Esophagus (tissue), 2 donors: ENCODE data around the gene STX4. TPM values are rescaled to one million over a fixed set of nuclear protein-coding genes. Genes with fewer than 3 reads are reported as not detected.
A peak's percentile ranks its signal among the peaks of the same experiment; 100 is the strongest.

Source experiments
- H3K27ac ChIP-seq, 2 donors: one replicate each; pipeline ENCODE4 v1.5.1; 2013; ENCODE audit warnings: low read depth in 2 of 2, mild to moderate bottlenecking in 2 of 2, inconsistent platforms in 1 of 2, low read length in 1 of 2, moderate library complexity in 1 of 2
- H3K27me3 ChIP-seq, 2 donors: one replicate each; pipeline ENCODE4 v1.6.1; 2013; ENCODE audit warnings: low read length in 2 of 2, control low read depth in 1 of 2, mild to moderate bottlenecking in 1 of 2; ENCODE audit not compliant: insufficient read depth in 2 of 2, control insufficient read depth in 1 of 2
- H3K36me3 ChIP-seq, 2 donors: one replicate each; pipeline ENCODE4 v1.6.1; 2013; ENCODE audit warnings: low read length in 1 of 2; ENCODE audit not compliant: control insufficient read depth in 2 of 2, insufficient read depth in 2 of 2
- H3K4me1 ChIP-seq, 2 donors: one replicate each; pipeline ENCODE4 v1.6.1; 2013; ENCODE audit warnings: low read length in 1 of 2; ENCODE audit not compliant: control insufficient read depth in 2 of 2, insufficient read depth in 2 of 2
- H3K4me3 ChIP-seq, 2 donors: one replicate each; pipeline ENCODE4 v1.5.1; 2013; ENCODE audit warnings: low read length in 2 of 2, mild to moderate bottlenecking in 2 of 2, low read depth in 1 of 2, moderate library complexity in 1 of 2
- H3K9me3 ChIP-seq, 2 donors: one replicate each; pipeline ENCODE4 v1.6.1; 2013; ENCODE audit warnings: mild to moderate bottlenecking in 2 of 2, low read depth in 1 of 2, low read length in 1 of 2, moderate library complexity in 1 of 2; ENCODE audit not compliant: control insufficient read depth in 2 of 2, insufficient read depth in 1 of 2
- WGBS, 2 donors: extraction: QIAGEN DNeasy Blood & Tissue Kit; methylation state at CpG; one replicate each; pipeline ENCODE4 v1.1.7; 2013; 5-methylcytosine and 5-hydroxymethylcytosine counted together
- polyA plus RNA-seq, 2 donors: library from polyadenylated mRNA; stranded (reverse); fragments of 200-250 nt; gene quantifications; one replicate each; pipeline ENCODE4 v1.2.3, GENCODE V29; 2013
- donor health status: healthy with polysubstance abuse.
- donor health status: Bipolar disorder and iron deficiency.

STX4 gene
- polyA plus RNA-seq, 2 donors, result 49.7 to 54.1 TPM

DNA sequence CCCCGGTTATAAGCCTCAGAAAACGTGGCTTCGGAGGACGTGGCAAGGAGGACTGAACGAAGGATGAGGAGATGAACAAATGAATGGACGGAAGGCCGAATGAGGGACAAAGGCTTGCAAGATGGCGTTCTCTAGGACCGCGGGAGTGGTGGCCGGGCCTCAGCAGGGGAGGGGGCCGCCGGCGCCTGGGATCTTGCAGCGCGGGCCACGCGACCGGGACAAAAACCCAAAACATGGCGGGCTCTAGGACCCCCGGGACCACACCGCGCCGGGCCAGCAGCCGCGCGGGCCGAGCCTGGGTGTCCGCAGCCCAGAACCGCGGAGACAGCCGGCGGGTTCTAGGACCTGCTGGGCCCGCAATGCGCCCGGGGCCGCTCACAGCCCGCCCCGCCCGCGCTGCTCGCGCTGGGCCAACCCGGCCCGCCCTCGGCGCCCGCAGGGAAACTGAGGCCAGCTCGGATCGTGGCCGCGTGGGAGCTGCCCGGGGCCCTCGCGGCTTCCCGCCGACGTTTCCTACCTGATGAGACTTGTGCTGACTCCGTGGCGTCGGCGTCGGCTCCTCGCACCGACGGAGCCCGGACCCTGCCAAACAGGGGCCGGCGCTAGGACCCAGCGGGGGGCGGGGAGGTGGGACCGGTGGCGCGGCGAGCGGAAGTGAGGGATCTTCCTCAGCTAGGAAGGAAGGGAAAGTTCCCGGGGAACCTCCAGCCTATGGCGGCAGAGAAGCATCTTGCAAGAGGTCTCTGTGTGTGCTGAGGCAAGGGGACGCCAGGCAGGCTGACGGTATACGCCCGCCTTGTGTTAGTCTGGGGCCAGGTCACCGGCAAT, 40.0 kb downstream of the STX4 start:
- H3K27me3 ChIP-seq, result no peaks in the 10 kb centered on the region
- H3K36me3 ChIP-seq, result peaks cover 15 to 20% of the 10 kb centered on the region in 2 donors
- WGBS, 2 donors, result 0% methylated on average over 83 of the region's 83 CpGs
- peak overlapping the region; percentile 88 to 96 for H3K4me3 ChIP-seq
- H3K27ac ChIP-seq, result peak overlapping the region; percentile 95 to 96
- H3K4me1 ChIP-seq, result peaks cover 0 to 5% of the 10 kb centered on the region in 2 donors
- H3K9me3 ChIP-seq, result no peaks in the 10 kb centered on the region

DNA sequence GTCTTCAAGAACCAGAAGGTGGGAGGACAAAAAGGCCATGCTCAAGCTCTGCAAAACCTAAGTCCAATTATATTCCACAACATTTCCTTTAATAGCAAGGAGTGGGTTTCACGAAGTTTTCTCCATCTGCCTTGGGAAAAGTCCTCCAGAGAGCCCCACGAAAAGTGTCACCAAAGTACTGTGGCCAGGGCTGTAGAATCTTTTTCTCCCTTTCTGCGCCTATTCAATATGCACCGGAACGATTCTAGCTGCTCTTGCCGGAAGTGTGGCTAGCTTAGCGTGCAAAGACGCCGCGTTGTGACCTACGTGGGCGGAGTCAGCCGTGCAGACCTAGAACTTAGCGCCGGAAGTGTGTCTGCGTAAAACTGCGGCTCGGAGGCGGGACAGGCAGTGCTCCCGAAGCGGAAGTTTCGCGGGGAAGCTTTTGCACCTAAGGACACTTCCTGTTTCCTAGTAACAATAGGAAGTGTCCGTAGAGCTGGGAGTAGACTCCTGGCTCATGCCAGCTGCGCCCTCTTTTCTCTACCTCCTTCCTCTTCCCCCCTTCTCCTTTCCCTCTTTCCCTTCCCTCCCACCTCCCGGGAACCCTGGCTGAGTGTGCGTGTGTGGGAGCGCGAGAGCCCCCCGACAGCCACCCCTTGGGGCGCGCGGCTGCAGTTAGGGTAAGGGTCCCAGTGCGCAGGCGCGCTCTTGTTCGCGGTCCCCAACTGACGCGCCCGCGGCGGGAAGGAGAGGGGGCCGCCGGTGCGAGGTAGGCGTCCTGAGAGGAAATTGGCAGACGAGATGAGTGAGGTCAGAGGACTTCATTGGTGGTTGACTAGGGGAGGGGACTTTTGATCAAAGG, 40.8 kb downstream of the STX4 start, which contains the start of the genes ZNF646 and ZNF668:
Gene ZNF646 (plus strand): TSS at position 453 of the 844 bp plus-strand sequence. CDS start 1,903 bp downstream, outside the sequence.
Gene ZNF668 (minus strand): TSS at position 271 of the 844 bp plus-strand sequence. CDS start 9,781 bp downstream, outside the sequence.
- Histone ChIP-seq H3K36me3 (peaks cover 15 to 28% of the 10 kb centered on the region in 2 donors), H3K4me3 (peak within 1 kb of the TSS; percentile 88 to 96), H3K27ac (peak within 1 kb of the TSS; percentile 95 to 96), H3K9me3 (no peaks in the 10 kb centered on the region), H3K4me1 (peaks cover 0 to 5% of the 10 kb centered on the region in 2 donors), H3K27me3 (no peaks in the 10 kb centered on the region)
- WGBS, 2 donors, result 0% methylated on average over 48 of the region's 48 CpGs

DNA sequence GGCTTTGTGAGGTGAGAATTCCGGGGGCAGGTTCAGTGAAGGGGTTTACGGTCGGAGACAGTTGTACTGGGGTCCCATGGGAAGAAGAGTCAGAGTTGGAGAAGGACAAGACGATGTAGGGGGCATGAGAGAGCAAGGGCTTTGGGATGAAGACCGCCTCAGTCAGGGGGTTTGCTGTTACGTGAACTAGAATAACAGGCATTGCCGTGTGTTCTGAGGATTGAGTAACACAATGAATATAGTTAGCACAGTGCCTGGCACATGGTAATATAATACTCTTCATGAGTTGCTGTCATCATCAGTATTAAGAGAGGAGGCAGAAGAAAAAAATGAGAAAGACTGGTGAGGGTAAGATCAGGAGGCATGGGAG, 41.4 kb downstream of the STX4 start:
- H3K27ac ChIP-seq, result peak overlapping the region; percentile 94 to 95
- peak overlapping the region; percentile 88 to 96 for H3K4me3 ChIP-seq
- no peaks in the 10 kb centered on the region for H3K27me3 ChIP-seq
- peaks cover 0 to 5% of the 10 kb centered on the region in 2 donors for H3K4me1 ChIP-seq
- 1% methylated on average over 7 of the region's 7 CpGs for WGBS, 2 donors
- H3K36me3 ChIP-seq, result peaks cover 15 to 29% of the 10 kb centered on the region in 2 donors
- no peaks in the 10 kb centered on the region for H3K9me3 ChIP-seq

- H3K27ac ChIP-seq, result no peak overlapping the region
- H3K4me1 ChIP-seq, result peaks cover 0 to 5% of the 10 kb centered on the region in 2 donors
- no peaks in the 10 kb centered on the region for H3K9me3 ChIP-seq
- WGBS, 2 donors, result 67 to 71% methylated on average over 16 of the region's 16 CpGs
- H3K27me3 ChIP-seq, result no peaks in the 10 kb centered on the region
- peaks cover 15 to 44% of the 10 kb centered on the region in 2 donors for H3K36me3 ChIP-seq
- H3K4me3 ChIP-seq, result no peak overlapping the region
Observed at GRCh38 chr16:31076319-31076718, 43.0 kb downstream of the STX4 start.

- peaks cover 15 to 44% of the 10 kb centered on the region in 2 donors for H3K36me3 ChIP-seq
- 96% methylated on average over 13 of the region's 13 CpGs for WGBS, 2 donors
Observed at GRCh38 chr16:31077024-31077423, 43.7 kb downstream of the STX4 start.

GRCh38 chr16:31077592-31078396, 44.4 kb downstream of the STX4 start:
- Histone ChIP-seq H3K27me3 (no peaks in the 10 kb centered on the region), H3K4me3 (no peak overlapping the region), H3K27ac (no peak overlapping the region), H3K4me1 (peaks cover 0 to 5% of the 10 kb centered on the region in 2 donors), H3K36me3 (peaks cover 15 to 50% of the 10 kb centered on the region in 2 donors), H3K9me3 (no peaks in the 10 kb centered on the region)
- 93 to 95% methylated on average over 30 of the region's 30 CpGs for WGBS, 2 donors

More at GRCh38 chr16:31077024-31077423, 43.7 kb downstream of the STX4 start:
- Histone ChIP-seq H3K27me3 (no peaks in the 10 kb centered on the region), H3K4me3 (no peak overlapping the region), H3K27ac (no peak overlapping the region), H3K4me1 (peaks cover 0 to 5% of the 10 kb centered on the region in 2 donors), H3K9me3 (no peaks in the 10 kb centered on the region)

DNA sequence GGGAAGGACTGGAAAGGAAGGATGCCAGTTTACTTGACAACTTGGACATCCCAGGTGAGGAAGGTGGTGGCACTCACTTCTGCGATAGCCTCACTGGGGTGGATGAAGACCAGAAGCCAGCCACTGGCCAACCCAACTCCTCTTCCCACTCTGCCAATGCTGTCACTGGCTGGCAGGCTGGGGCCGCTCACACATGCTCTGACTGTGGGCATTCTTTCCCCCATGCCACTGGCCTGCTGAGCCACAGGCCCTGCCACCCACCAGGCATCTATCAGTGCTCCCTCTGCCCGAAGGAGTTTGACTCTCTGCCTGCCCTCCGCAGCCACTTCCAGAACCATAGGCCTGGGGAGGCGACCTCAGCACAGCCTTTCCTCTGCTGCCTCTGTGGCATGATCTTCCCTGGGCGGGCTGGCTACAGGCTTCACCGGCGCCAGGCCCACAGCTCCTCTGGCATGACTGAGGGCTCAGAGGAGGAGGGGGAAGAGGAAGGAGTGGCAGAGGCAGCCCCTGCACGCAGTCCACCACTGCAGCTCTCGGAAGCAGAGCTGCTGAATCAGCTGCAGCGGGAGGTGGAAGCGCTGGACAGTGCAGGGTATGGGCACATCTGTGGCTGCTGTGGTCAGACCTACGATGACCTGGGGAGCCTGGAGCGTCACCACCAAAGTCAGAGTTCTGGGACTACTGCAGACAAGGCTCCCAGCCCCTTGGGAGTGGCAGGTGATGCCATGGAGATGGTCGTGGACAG, 45.4 kb downstream of the STX4 start:
- 90 to 93% methylated on average over 15 of the region's 15 CpGs for WGBS, 2 donors
- Histone ChIP-seq H3K27ac (no peak overlapping the region), H3K4me3 (no peak overlapping the region), H3K4me1 (peaks cover 0 to 5% of the 10 kb centered on the region in 2 donors), H3K9me3 (no peaks in the 10 kb centered on the region), H3K27me3 (no peaks in the 10 kb centered on the region), H3K36me3 (peaks cover 15 to 53% of the 10 kb centered on the region in 2 donors)

DNA sequence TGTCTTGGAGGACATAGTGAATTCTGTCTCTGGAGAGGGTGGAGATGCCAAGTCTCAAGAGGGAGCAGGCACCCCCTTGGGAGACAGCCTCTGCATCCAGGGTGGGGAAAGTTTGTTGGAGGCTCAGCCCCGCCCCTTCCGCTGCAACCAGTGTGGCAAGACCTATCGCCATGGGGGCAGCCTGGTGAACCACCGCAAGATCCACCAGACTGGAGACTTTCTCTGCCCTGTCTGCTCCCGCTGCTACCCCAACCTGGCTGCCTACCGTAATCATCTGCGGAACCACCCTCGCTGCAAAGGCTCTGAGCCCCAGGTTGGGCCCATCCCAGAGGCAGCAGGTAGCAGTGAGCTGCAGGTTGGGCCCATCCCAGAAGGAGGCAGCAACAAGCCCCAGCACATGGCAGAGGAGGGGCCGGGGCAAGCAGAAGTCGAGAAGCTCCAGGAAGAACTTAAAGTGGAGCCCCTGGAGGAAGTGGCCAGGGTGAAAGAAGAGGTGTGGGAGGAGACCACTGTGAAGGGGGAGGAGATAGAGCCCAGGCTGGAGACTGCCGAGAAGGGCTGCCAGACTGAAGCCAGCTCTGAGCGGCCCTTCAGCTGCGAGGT, 46.1 kb downstream of the STX4 start:
- 82 to 88% methylated on average over 13 of the region's 13 CpGs for WGBS, 2 donors
- Histone ChIP-seq H3K27me3 (no peaks in the 10 kb centered on the region), H3K9me3 (no peaks in the 10 kb centered on the region), H3K4me1 (peaks cover 0 to 5% of the 10 kb centered on the region in 2 donors), H3K4me3 (no peak overlapping the region), H3K27ac (no peak overlapping the region), H3K36me3 (peaks cover 15 to 57% of the 10 kb centered on the region in 2 donors)
